NOMO-1 (cell line): ENCODE data around the gene MYO9A.

ENCODE experiments used
- DNase-seq, 2 experiments: peaks; one replicate each; lab custom pipeline; 2025; ENCODE audit not compliant: unreplicated experiment in 2 of 2; lab: John Stamatoyannopoulos, UW

MYO9A gene, protein sequence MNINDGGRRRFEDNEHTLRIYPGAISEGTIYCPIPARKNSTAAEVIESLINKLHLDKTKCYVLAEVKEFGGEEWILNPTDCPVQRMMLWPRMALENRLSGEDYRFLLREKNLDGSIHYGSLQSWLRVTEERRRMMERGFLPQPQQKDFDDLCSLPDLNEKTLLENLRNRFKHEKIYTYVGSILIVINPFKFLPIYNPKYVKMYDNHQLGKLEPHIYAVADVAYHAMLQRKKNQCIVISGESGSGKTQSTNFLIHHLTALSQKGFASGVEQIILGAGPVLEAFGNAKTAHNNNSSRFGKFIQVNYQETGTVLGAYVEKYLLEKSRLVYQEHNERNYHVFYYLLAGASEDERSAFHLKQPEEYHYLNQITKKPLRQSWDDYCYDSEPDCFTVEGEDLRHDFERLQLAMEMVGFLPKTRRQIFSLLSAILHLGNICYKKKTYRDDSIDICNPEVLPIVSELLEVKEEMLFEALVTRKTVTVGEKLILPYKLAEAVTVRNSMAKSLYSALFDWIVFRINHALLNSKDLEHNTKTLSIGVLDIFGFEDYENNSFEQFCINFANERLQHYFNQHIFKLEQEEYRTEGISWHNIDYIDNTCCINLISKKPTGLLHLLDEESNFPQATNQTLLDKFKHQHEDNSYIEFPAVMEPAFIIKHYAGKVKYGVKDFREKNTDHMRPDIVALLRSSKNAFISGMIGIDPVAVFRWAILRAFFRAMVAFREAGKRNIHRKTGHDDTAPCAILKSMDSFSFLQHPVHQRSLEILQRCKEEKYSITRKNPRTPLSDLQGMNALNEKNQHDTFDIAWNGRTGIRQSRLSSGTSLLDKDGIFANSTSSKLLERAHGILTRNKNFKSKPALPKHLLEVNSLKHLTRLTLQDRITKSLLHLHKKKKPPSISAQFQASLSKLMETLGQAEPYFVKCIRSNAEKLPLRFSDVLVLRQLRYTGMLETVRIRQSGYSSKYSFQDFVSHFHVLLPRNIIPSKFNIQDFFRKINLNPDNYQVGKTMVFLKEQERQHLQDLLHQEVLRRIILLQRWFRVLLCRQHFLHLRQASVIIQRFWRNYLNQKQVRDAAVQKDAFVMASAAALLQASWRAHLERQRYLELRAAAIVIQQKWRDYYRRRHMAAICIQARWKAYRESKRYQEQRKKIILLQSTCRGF (N-terminal part only)

GRCh38 chr15:72118017-72118978, at the start of gene MYO9A, which contains the start of gene SENP8:
TSS of gene MYO9A (minus strand) at chr15:72118150. CDS start at chr15:72046563, 71,587 bp downstream.
TSS of gene SENP8 (plus strand) at chr15:72118403. CDS start at chr15:72139624, 21,221 bp downstream.
- peak; percentile 99 for DNase-seq

GRCh38 chr15:72167445-72167844, 49.5 kb upstream of the MYO9A start:
- DNase-seq: no peak

GRCh38 chr15:72166716-72167417, 48.9 kb upstream of the MYO9A start:
- no peak for DNase-seq

GRCh38 chr15:72163719-72164118, 45.8 kb upstream of the MYO9A start:
- no peak for DNase-seq

DNA sequence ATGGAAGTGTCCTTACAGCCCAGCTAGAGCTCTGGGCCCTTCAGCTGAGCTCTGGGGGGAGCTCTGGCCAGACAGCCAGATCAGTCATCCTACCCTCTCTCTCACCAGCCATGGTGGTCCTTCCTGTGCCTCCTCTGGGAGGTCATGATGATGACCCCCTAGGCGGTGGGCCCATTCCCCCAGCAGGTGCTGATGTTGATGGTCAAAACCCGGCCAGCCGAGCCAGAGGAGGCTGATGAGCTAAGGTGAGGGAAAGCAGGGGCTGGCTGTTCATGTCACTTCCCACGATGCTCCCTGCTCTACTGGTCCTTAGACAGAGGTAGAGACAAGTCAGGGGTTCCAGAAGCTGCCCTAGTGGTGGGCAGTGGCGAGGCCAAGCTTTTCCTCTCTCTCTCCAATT, 44.6 kb upstream of the MYO9A start:
- DNase-seq: no peak

DNA sequence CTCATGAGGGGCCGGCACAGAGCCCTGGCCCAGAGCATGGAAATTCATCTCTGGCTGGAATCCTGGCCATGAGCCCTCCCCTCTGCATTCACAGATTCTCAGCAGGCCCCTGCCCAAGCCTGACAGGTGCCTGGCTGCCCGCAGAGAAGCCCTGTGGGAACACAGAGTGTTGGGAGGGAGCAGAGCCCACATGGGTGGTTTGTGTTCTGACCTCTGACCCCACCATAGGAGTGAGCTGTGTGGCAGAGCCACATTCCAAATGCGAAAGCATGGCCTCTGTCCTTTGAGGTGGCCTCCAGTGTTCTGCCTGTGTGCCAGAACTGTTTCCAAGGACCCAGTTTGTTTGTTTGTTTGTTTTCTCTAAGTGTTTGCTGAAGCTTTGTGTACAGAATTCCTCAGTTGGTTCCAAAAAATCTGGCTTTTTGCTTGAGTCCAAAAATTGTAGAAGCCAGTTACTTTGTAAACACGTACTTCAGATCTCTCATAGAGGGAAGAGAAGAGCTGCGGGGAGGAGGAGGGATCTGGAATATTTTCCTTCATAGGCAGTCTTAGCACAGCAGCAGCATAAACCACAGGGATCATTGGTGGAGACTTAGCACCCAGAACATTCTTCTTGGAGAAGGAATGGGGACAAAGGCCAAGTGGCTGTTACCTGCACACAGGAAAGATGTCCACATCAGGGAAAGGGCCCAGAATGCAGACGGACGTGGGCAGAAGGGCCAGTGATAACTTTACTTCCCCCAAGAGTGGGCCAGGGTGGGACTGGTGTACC, 43.6 kb upstream of the MYO9A start:
- no peak for DNase-seq

DNA sequence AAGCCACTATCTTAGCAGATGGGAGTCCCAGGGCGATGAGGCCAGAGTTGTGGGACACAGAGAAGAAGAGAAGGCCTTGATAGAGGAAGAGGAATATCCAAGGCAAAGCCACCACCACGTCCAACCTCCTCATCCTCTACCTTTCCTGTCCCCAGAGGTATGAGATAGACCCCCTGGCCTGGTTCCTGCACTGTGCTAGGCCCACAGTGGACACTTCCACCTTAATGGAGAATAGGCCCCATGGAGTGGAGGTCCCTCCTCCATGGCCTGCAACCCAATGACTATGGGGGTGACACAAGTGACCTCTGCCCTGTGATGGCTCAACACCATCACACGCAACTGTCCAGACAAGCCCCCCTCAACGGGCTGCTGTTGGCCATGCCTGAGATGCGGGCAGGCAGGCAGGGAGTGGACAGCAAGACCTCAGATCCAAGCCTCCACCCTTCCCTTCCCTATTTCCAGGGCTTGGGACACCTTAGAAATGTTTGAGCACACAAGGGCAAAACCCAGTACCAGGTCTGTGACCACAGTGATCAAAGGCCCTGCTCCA, 42.8 kb upstream of the MYO9A start:
- DNase-seq: no peak

GRCh38 chr15:72156928-72157327, 39.0 kb upstream of the MYO9A start:
- peak; percentile 35 to 66 for DNase-seq

DNA sequence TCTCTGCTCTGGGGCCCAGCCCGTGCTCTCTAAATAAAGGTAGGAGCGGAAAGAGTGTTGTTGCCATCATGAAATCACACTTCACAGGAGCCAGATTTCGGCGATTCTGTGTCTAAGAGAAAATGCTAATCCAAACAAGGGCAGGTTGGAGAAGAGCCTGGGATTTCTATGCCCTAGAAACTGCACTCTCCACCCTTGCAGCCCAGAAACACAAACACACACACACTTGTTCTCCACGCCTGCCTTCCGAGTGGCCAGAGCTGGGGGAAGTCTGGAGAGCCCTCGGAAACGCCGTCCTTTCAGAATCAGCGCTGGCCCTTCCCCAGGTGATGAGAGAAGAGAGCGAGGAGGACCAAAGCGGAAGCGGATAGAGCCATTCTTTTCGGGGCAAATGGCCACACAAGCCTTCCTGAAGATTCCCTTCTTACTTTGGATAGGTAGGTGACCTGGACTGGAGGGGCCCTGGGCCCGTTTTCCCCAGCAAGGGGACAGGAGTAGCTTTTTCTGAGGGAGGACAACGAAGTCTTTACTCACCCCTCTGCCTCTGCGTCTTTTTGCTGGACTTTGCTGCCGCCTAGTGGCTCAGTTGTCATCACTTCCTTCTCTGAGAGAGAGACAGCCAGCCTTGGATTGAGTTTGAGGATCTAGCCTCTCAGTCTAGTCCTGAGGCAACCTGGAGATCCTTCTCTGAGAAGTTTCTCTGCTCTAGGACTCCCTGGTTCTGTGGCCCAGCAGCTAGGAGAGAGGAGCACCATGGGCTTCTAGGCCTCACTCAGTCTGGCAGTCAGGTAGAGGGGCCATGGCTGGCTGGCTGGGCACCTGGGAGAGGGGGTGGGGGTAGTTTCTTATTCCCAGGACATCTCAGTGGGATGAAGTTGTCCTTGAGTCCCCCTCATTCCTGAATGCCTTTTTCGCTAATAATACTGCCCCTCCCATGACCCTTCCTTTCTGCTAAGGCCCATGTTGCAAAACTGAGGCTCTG, 38.0 kb upstream of the MYO9A start:
- peak; percentile 57 to 78 for DNase-seq

- no peak for DNase-seq
These were observed 37.2 kb upstream of the MYO9A start for GRCh38 chr15:72155003-72155621.

DNA sequence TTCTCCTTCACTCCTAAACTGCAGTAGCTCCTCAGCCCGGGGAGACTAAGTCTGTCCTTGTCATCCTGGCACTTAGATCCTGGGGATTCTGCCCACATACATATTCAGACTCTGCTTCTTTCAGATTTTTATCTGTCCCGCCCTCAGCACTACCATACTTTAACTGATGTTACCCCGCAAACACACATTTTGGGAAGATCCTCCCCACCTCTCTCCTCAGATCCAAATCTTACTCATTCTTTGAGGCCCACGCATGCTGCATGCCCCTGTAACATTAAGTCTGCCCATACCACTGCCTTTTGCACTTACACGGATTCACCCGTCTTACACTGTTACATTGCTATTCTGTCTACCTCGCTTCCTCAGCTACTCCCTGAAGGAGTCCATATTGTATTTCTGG, 36.4 kb upstream of the MYO9A start:
- DNase-seq: no peak

GRCh38 chr15:72153269-72154000, 35.5 kb upstream of the MYO9A start:
- DNase-seq: no peak

DNA sequence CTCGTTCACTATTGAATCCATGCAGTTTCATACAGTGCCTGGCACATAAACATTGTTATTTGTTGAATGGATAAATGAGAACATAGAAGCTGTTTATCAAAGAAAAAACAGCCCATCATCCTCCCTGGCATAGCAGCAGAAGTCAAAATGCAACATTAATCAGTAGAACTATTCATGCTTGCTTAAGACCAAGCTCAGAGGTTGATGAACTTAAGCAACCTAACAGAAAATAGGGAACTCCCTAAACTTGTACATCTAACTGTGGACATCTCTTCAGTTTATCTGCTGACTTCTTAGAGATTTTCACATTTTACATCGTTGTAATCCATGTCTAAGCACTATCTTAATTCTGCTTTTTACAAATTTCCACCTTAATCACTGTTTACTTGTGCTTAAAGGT, 29.5 kb upstream of the MYO9A start:
- DNase-seq: peak; percentile 1 to 54

DNA sequence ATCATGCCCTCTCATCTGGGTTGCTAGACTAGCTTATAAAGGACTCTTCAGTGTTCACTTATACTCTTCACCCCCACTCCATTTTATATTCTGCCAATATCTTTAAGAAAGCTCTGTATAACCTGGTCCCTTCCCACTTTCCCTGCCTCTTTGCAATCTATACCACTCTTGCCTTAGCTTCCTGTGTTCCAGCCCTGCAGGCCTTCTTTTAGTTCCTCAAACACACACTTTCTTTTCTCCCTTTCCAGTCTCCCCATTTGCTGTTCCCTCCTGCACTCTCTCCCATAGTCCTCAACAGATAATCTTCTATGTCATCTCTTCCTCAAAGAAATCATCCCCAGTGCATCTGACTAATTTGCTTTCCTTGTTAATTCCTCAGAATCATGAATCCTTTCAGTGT, 29.0 kb upstream of the MYO9A start:
- DNase-seq: no peak

- no peak for DNase-seq
These were observed 28.3 kb upstream of the MYO9A start for GRCh38 chr15:72146221-72146620.
